Stromal cell of bone marrow (primary cell): ENCODE results near the gene WRAP73.
"Not testable (repeated sequence)": the region's sequence is repeated elsewhere in the genome, so short reads cannot be mapped to it uniquely, and the experiment has no call there.

ENCODE experiments used
- DNase-seq: peaks from one replicate; pipeline ENCODE4 v3.0.0-alpha.2; 2012; ENCODE audit warnings: low read depth

The WRAP73 gene

DNA sequence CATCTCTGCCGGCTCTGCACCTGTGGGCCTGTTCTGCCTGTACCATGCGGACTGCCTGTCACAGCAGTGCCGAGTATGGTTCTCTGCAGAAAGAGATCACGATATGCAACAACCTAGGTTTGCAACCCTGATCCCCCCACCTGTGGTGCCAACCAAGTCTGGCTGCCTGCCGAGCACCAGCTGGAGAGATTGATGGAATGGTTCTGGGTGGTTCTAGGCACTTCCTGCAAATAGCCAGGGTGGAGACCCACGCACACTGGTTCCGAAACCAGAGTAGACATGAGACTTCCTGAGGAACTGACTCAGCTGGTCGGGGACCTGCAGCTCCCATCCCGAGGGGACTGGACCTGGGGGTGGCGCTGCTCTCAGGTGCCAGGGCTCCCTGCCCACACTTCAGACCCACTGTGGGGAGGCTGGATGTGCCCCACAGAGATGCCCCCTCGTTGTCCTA is 19.7 kb downstream of the WRAP73 start:
- no peak for DNase-seq

GRCh38 chr1:3629561-3630160 is 20.2 kb downstream of the WRAP73 start:
- DNase-seq = no peak

DNA sequence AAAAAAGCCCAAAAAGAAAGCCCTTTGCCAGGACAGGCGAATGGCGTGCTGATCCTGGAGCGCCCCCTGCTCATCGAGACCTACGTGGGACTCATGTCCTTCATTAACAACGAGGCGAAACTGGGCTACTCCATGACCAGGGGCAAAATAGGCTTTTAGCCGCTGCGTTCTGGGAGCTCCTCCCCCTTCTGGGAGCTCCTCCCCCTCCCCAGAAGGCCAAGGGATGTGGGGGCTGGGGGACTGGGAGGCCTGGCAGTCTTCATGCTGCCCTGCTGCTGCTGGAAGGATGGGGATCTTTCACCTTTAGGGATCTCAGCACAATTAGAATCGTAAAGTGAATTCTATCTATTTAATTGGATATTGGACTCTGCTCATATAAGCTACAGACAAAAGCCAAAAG is 21.5 kb downstream of the WRAP73 start:
- DNase-seq = no peak

- no peak for DNase-seq
Observed at GRCh38 chr1:3627515-3628253, 22.2 kb downstream of the WRAP73 start.

DNA sequence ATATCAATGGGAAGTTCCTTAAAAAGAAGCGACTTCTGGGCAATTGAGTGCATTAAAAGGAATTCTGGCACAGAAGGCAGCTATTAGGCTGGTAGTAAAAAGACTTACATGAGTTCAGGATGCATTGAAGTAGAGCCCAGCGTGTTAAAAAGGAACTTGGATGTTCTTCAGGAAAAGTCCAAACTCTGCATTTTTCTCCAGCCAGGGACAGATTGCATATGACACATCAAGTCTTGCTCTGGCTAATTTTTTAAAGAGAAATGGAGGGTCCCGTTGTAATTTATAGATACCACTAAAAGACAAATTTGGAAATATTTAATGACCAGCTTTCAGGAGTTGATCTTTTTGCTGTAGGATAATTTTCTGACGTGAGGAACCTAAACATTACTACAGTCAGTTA is 23.9 kb downstream of the WRAP73 start:
- DNase-seq = no peak

- no peak for DNase-seq
Observed at GRCh38 chr1:3625151-3625907, 24.6 kb downstream of the WRAP73 start.

- peak; percentile 91 for DNase-seq
Observed at GRCh38 chr1:3624200-3625136, 25.4 kb downstream of the WRAP73 start, which contains the start of gene TPRG1L. TPRG1L (plus strand) TSS chr1:3625015; CDS start chr1:3625073, 58 bp downstream.

- DNase-seq = no peak
Observed at GRCh38 chr1:3623441-3624199, 26.3 kb downstream of the WRAP73 start.

DNA sequence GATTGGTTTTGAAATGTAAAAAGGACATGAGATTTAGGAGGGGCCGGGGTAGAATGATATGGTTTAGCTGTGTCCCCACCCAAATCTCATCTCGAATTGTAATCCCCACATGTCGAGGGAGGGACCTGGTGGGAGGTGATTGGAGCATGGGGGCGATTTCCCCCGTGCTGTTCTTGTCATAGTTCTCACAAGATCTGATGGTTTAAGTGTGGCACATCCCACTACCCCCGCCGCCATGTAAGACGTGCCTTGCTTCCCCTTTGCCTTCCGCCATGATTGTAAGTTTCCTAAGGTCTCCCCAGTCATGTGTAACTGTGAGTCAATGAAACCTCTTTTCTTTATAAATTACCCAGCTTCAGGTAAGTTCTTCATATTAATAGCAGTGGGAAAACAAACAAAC is 27.8 kb downstream of the WRAP73 start:
- DNase-seq = not testable (repeated sequence)

- DNase-seq = not testable (repeated sequence)
Observed at GRCh38 chr1:3621151-3621671, 28.7 kb downstream of the WRAP73 start.

- no peak for DNase-seq
Observed at GRCh38 chr1:3620708-3621107, 29.2 kb downstream of the WRAP73 start.

- peak; percentile 55 for DNase-seq
Observed at GRCh38 chr1:3618881-3619671, 30.8 kb downstream of the WRAP73 start.

GRCh38 chr1:3618531-3618880 is 31.4 kb downstream of the WRAP73 start:
- no peak for DNase-seq

DNA sequence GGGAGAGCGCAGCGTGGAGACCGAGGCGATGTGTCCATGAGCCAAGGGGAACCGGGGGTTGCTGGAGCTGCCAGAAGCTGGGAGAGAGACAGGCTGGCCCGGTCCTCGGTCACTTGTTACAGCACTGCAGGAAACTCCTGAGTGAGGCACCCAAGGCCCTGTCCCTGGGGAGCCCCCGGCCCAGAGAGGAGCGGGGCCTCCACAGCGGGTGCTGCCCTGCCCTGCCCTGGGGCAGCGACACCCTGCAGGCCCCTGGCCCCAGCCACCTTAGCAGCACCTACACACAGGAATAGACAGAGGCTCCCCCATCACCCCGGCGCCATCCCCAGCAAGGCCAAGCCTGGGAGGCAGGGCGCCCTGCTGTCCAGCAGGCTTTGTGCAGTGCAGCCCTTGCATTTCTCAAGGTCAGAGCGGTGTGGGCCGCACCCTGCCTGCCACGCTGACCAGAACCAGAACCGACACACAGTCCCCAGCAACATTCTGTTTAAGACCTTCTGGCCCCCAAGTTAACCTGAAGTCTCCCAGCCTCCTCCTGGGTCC is 32.0 kb downstream of the WRAP73 start:
- no peak for DNase-seq

- DNase-seq = no peak
Observed at GRCh38 chr1:3616861-3617260, 33.0 kb downstream of the WRAP73 start.

DNA sequence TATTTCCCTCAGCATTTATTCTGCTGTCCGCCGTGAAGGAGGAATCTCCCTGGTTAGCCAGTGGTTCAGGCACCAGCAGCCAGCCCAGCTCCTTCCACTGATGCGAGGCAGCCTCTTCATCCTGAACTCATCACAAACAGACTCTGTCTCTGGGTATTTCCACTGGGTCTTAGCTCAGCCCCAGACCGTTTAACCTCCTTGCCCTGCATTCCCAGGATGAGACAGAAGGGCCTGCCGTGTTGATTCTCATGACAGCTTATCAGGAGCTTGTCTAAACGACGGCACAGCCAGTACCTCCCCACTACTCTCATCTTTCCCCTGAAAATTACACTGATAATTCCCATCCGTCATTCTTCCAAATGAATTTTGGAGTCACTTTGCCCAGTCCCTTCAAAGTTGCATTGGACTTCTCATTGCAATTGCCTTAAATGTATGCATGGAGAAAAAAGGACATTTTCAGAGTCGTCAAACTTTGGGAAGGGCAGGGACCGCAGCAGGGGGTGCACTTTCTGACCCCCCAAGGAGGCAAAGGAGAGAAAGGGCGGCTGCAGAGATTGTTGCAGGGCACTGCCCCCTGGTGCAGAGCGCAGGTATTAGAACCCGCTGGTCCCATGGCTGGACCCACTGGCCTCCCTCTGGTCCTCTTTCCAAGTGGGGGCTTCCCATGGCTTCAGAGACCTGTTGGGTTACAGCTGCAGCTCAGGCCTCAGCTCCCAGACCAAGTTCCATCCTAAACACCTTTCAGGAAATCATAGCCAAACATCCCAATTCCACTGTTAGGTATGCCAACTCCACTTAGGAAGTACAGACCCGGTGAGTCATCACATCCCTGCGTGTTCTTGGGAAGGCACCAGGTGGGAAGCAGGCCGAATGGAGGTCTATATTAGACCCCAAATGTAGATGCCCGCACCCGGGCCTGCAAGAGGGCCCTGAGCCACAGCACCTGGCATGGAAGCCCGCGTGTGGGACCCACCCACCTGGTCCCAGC is 34.9 kb downstream of the WRAP73 start:
- no peak for DNase-seq

DNA sequence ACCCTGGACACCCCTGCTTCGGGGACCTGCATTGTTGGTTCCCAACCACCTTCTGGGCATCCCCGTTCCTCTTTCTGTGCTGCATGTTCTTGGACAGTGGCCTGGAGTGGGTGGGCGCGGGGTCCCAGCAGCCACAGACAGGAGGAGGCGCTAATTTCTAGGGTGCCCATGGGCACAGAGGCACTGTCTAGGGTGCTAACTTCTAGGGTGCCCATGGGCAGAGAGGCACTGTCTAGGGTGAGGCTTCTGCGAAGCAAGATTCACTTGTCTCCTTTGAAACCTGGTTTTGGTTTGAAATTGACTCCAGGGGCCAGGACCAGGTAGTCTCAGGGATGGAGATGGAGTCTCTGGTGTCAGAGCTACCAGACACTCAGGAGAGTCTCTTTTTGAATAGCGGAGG is 37.8 kb downstream of the WRAP73 start:
- no peak for DNase-seq

GRCh38 chr1:3611170-3612019 is 38.5 kb downstream of the WRAP73 start, which contains the start of gene MEGF6:
MEGF6 (minus strand) TSS chr1:3611508; CDS start chr1:3611268, 240 bp downstream.
- no peak for DNase-seq
